Glomerular visceral epithelial cell (primary cell): ENCODE measurements around the gene TCF19.

Experiments
- DNase-seq: peaks from one replicate; pipeline ENCODE4 v3.0.0-alpha.2; 2016; ENCODE audit errors: extremely low spot score

TCF19 gene

DNA sequence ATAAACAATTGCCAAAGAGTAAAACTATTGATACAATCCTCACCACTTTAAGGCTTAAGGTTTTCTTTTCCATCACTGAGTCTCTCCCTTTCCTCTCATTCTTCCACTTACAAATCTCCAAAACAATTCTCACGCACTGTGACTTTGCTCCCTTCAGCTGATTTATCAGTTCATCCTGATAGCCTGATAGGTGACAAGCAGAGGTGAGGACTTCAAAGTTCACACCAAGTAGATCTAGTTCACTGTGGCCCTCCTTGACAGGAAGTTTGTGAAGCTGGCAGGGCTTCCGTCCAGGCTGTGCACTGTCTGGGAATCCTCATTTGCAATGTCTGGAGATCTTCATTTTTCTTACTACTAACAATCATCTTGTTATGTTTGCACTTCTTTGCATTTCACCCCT, 47.2 kb downstream of the TCF19 start:
- no peak for DNase-seq

DNA sequence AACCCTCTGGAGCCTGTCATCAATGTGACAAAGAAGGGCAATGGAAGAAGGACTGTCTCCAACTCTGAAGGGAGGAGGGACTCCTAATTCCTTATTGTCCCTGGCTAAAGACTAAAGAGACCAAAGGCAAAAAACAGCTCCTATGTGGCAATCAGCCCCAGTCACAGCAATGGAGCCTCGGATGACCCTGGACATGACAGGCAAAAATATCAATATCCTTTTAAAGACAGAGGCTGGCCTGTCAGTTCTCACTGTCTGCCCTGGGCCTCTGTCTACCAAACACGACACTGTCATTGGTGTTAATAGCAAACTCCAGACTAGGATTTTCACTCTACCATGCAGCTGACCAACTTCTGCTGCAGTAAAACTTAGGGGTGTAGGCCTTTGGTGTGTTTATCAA, 50.1 kb downstream of the TCF19 start:
- no peak for DNase-seq

DNA sequence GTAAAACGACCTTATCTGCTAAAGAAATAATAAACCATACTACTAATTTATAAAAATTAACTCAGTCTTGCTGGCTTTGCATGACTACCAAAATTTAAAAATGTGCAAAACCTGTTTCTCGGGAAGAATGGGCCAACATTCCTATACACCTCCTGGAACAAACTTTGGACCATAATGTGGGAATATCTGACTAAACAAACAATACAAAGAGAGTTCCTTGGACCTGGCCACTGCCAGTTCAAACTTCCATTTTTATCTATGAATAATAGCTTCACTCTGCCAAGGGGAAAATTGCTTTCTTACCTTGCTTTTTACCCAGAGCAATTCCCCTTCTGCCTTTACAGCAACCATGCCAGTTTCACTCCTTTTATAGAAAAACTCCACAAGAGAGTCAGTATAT, 50.7 kb downstream of the TCF19 start:
- no peak for DNase-seq

GRCh38 chr6:31210123-31210522, 51.7 kb downstream of the TCF19 start:
- no peak for DNase-seq

DNA sequence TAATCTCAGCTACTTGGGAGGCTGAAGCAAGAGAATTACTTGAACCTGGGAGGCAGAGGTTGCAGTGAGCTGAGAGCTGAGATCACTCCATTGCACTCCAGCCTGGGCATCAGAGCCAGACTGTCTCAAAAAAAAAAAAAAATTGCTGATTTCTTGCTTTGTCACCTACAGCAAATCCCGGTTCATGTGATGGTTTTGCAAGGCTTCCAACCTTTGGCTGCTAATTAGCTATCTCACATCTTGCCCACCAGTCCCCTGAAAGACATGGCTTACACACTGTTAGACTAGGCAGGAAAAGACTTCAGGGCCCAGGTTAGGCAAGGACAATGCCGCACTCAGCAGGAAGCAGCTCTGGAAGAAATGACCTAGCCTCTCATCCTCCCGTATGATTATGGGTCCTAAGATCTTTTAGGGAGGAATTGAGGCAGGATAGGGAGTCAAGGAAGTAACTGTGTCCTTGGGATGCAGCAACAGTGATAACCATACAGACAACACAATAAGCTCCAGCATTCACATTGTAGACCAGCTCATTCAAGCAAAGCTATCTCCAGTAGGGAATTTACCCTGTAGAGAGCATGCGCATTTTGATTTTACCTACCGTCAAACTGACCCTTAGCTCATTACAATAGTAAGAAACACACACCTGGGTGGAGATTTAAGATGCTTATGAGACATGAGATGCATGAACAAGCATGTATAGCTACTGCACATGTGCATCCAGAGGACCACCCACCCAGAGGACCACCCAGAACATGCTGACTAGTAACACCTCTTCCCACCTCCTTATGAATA, 52.5 kb downstream of the TCF19 start:
- DNase-seq: no peak
